Right cardiac atrium (tissue), 5 donors: Measurements from ENCODE around the gene RO60. TPM values are rescaled to one million over a fixed set of nuclear protein-coding genes. Genes with fewer than 3 reads are reported as not detected.
A peak's percentile ranks its signal among the peaks of the same experiment; 100 is the strongest.

Experiments
- ATAC-seq, 2 donors: fragments of 200-7000 bp; cut with Tn5 transposase; one replicate each; pipeline versions ENCODE4 v1.8.0 to v1.9.1; 2020; ENCODE audit warnings: moderate library complexity in 2 of 2, mild to moderate bottlenecking in 1 of 2
- DNase-seq, 3 donors: peaks; one replicate each; pipeline ENCODE4 v3.0.0-alpha.2; 2020
- H3K27ac ChIP-seq: one replicate; pipeline ENCODE4 v1.5.1; 2013; ENCODE audit warnings: mild to moderate bottlenecking, low read length, control low read depth, moderate library complexity
- H3K27me3 ChIP-seq: one replicate; pipeline ENCODE4 v1.6.1; 2013; ENCODE audit not compliant: control insufficient read depth, insufficient read depth
- H3K4me1 ChIP-seq: one replicate; pipeline ENCODE4 v1.6.1; 2013; ENCODE audit warnings: low read length; ENCODE audit not compliant: control insufficient read depth, insufficient read depth
- H3K4me3 ChIP-seq: one replicate; pipeline ENCODE4 v1.5.1; 2013; ENCODE audit warnings: low read length, control low read depth
- H3K9me3 ChIP-seq: one replicate; pipeline ENCODE4 v1.6.1; 2013; ENCODE audit warnings: low read length; ENCODE audit not compliant: control insufficient read depth
- WGBS: extraction: QIAGEN DNeasy Blood & Tissue Kit; methylation state at CpG from one replicate; pipeline ENCODE4 v1.1.7; 2013; 5-methylcytosine and 5-hydroxymethylcytosine counted together
- intact Hi-C, 4 donors: fragments of 100-400 bp; cut with DNase I; formaldehyde crosslinking; loops; one replicate each; pipeline versions ENCODE4 v1.11.0 to v1.14.0; 2022 to 2023
- polyA plus RNA-seq: library from polyadenylated mRNA; stranded (reverse); fragments of 200-250 nt; gene quantifications from one replicate; pipeline ENCODE4 v1.2.3, GENCODE V29; 2013
- total RNA-seq, 4 donors: library from RNA; stranded (reverse); fragmentation: NEBNext Ultra II Directional; extraction: Animal tissue kit (Norgen Biotek cat#: 25700); gene quantifications; one replicate each; pipeline ENCODE4 v1.2.1, GENCODE V29; 2021
- donor health status: healthy with polysubstance abuse.
- donor health status: DM: no; HTN: yes; CAD: no.
- donor health status: DM: no; HTN: no; CAD: no.
- donor health status: DM: no; HTN: yes; CAD: no; lungs with severe emphysema.
- donor health status: DM: yes; HTN: yes; CAD: no.

Gene RO60
- total and polyA plus RNA-seq, 5 donors = 11.1 to 60.8 (median 56.7) TPM

- H3K4me1 ChIP-seq = peaks cover 2% of the 10 kb centered on the region
- intact Hi-C loops = no loop called here
- 8% methylated on average over 2 of the region's 2 CpGs for WGBS
Observed at GRCh38 chr1:193060938-193061337, 1.5 kb downstream of the RO60 start.

GRCh38 chr1:193062698-193063463 is 3.5 kb downstream of the RO60 start:
- Histone ChIP-seq H3K9me3 (no peaks in the 10 kb centered on the region), H3K27ac (no peak overlapping the region), H3K4me1 (peaks cover 2% of the 10 kb centered on the region), H3K4me3 (no peak overlapping the region), H3K27me3 (no peaks in the 10 kb centered on the region)
- ATAC-seq (no peak), DNase-seq (no peak)
- 93% methylated on average over 4 of the region's 4 CpGs for WGBS
- intact Hi-C loops = no loop called here

More at GRCh38 chr1:193060938-193061337, 1.5 kb downstream of the RO60 start:
- Histone ChIP-seq H3K27ac (no peak overlapping the region), H3K9me3 (no peaks in the 10 kb centered on the region), H3K27me3 (no peaks in the 10 kb centered on the region), H3K4me3 (peak overlapping the region; percentile 79)
- ATAC-seq (no peak), DNase-seq (peak in 1 of 3 donors; percentile 45)

GRCh38 chr1:193065954-193066353 is 6.5 kb downstream of the RO60 start:
- H3K4me1 ChIP-seq = peaks cover 3% of the 10 kb centered on the region
- intact Hi-C loops = no loop called here
- H3K4me3 ChIP-seq = no peak overlapping the region
- DNase-seq (no peak), ATAC-seq (no peak)
- no peaks in the 10 kb centered on the region for H3K9me3 ChIP-seq
- no peaks in the 10 kb centered on the region for H3K27me3 ChIP-seq
- H3K27ac ChIP-seq = no peak overlapping the region

GRCh38 chr1:193066606-193067005 is 7.2 kb downstream of the RO60 start:
- Histone ChIP-seq H3K9me3 (no peaks in the 10 kb centered on the region), H3K4me3 (no peak overlapping the region), H3K4me1 (peaks cover 3% of the 10 kb centered on the region), H3K27me3 (no peaks in the 10 kb centered on the region), H3K27ac (no peak overlapping the region)
- ATAC-seq (no peak), DNase-seq (no peak)
- intact Hi-C loops = no loop called here
- WGBS = 87% methylated on average over 4 of the region's 4 CpGs

GRCh38 chr1:193068013-193068412 is 8.6 kb downstream of the RO60 start:
- Histone ChIP-seq H3K4me3 (no peak overlapping the region), H3K27me3 (no peaks in the 10 kb centered on the region), H3K4me1 (peaks cover 3% of the 10 kb centered on the region), H3K27ac (no peak overlapping the region), H3K9me3 (no peaks in the 10 kb centered on the region)
- ATAC-seq (no peak), DNase-seq (no peak)
- intact Hi-C loops = no loop called here

GRCh38 chr1:193069748-193070385 is 10.5 kb downstream of the RO60 start:
- no peaks in the 10 kb centered on the region for H3K9me3 ChIP-seq
- WGBS = 87% methylated on average over 4 of the region's 4 CpGs
- no peak overlapping the region for H3K27ac ChIP-seq
- H3K27me3 ChIP-seq = no peaks in the 10 kb centered on the region
- peaks cover 3% of the 10 kb centered on the region for H3K4me1 ChIP-seq
- DNase-seq = no peak
- peak in 1 of 2 donors; percentile 20 for ATAC-seq
- H3K4me3 ChIP-seq = no peak overlapping the region
- intact Hi-C loops = no loop called here

- H3K9me3 ChIP-seq = no peaks in the 10 kb centered on the region
- DNase-seq = no peak
- H3K27ac ChIP-seq = no peak overlapping the region
- no peaks in the 10 kb centered on the region for H3K27me3 ChIP-seq
- H3K4me1 ChIP-seq = peaks cover 3% of the 10 kb centered on the region
- 58% methylated on average over 2 of the region's 2 CpGs for WGBS
- no peak overlapping the region for H3K4me3 ChIP-seq
- intact Hi-C loops = no loop called here
- ATAC-seq = peak in 1 of 2 donors; percentile 37
Observed at GRCh38 chr1:193070386-193070753, 11.0 kb downstream of the RO60 start.

- H3K4me1 ChIP-seq = peaks cover 3% of the 10 kb centered on the region
- ATAC-seq (peak; percentile 26 to 45), DNase-seq (no peak)
- intact Hi-C loops = no loop called here
- peak overlapping the region; percentile 78 for H3K27ac ChIP-seq
- H3K4me3 ChIP-seq = no peak overlapping the region
- H3K27me3 ChIP-seq = no peaks in the 10 kb centered on the region
- 58% methylated on average over 5 of the region's 5 CpGs for WGBS
- no peaks in the 10 kb centered on the region for H3K9me3 ChIP-seq
Observed at GRCh38 chr1:193070942-193071341, 11.5 kb downstream of the RO60 start.

- intact Hi-C loops = no loop called here
- ATAC-seq (no peak), DNase-seq (no peak)
Observed at GRCh38 chr1:193077991-193078390, 18.6 kb downstream of the RO60 start.

GRCh38 chr1:193079187-193079586 is 19.8 kb downstream of the RO60 start:
- Histone ChIP-seq H3K4me3 (no peak overlapping the region), H3K27me3 (no peaks in the 10 kb centered on the region), H3K27ac (no peak overlapping the region), H3K4me1 (no peaks in the 10 kb centered on the region), H3K9me3 (no peaks in the 10 kb centered on the region)
- no peak for ATAC-seq
- 93% methylated on average over 3 of the region's 3 CpGs for WGBS
- intact Hi-C loops = no loop called here
- no peak for DNase-seq

More at GRCh38 chr1:193077991-193078390, 18.6 kb downstream of the RO60 start:
- no peaks in the 10 kb centered on the region for H3K27me3 ChIP-seq
- H3K9me3 ChIP-seq = no peaks in the 10 kb centered on the region
- no peak overlapping the region for H3K4me3 ChIP-seq
- H3K27ac ChIP-seq = no peak overlapping the region
- H3K4me1 ChIP-seq = no peaks in the 10 kb centered on the region

- 94% methylated on average over 6 of the region's 6 CpGs for WGBS
Observed at GRCh38 chr1:193083365-193084088, 24.1 kb downstream of the RO60 start.

More at GRCh38 chr1:193083365-193084088, 24.1 kb downstream of the RO60 start:
- H3K27me3 ChIP-seq = no peaks in the 10 kb centered on the region
- H3K9me3 ChIP-seq = no peaks in the 10 kb centered on the region
- H3K27ac ChIP-seq = no peak overlapping the region
- intact Hi-C loops = no loop called here
- DNase-seq = no peak
- H3K4me1 ChIP-seq = no peaks in the 10 kb centered on the region
- ATAC-seq = no peak
- no peak overlapping the region for H3K4me3 ChIP-seq
